ENCODE data around the gene PRG3.

GRCh38 chr11:57336111-57336666 is 44.8 kb downstream of the PRG3 start:
- TF ChIP-seq EZH2 (IDR thresholded peaks at IDR 0.05; ENCODE audit: insufficient read depth, poor library complexity, severe bottlenecking) (no peak), EZH2phosphoT487 (IDR thresholded peaks at IDR 0.05; ENCODE audit: insufficient read depth, low read depth) (no peak)
